Measurements from ENCODE around the gene FGD2.

The FGD2 gene

GRCh38 chr6:36998723-36999038 lies 6.8 kb upstream of the FGD2 start:
- DNase-seq = no peak

GRCh38 chr6:36999061-36999750 lies 6.2 kb upstream of the FGD2 start:
- no peak for DNase-seq

GRCh38 chr6:36999751-37000125 lies 5.7 kb upstream of the FGD2 start:
- no peak for DNase-seq

DNA sequence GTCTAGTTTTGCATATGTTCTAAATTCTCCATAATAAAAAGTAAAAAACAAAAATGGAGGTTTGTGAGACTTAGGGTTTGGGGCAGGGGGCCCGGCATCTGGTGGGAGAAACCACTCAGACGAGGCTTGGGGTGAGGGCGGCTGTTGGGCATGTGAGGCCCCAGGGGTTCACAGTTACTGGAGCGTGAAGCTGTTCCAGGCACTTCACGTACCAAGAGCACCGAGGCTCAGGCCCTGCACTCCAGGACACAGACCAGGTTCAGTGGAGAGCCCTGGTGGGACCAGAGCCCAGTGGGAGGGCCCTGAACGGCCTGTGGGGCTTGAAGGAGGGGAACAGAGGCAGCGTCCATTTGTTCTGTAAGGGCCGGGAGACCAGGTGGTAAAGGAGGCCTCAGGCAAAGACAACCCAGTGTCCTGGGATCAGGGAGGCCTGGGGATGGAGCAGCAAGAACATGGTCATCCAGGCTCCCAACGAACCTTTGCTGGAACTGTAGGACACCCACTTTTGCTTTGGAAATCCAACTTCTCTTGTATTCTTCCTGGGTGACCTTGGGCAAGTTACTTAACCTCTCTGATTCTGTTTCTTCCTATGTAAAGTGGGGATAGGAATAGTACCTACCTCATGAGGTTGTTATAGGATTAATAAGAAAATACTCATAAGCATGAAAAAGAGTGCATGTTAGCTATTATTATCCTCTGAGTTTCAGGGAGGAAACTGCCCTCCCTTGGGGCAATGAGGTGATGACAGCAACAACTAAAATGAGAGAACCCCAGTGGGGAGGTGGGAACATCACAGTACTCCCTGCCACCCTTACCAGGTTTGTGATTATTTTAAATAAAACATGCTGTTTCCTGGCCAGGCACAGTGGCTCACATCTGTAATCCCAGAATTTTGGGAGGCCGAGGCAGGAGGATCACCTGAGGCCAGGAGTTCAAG lies 1.1 kb upstream of the FGD2 start:
- no peak for DNase-seq

DNA sequence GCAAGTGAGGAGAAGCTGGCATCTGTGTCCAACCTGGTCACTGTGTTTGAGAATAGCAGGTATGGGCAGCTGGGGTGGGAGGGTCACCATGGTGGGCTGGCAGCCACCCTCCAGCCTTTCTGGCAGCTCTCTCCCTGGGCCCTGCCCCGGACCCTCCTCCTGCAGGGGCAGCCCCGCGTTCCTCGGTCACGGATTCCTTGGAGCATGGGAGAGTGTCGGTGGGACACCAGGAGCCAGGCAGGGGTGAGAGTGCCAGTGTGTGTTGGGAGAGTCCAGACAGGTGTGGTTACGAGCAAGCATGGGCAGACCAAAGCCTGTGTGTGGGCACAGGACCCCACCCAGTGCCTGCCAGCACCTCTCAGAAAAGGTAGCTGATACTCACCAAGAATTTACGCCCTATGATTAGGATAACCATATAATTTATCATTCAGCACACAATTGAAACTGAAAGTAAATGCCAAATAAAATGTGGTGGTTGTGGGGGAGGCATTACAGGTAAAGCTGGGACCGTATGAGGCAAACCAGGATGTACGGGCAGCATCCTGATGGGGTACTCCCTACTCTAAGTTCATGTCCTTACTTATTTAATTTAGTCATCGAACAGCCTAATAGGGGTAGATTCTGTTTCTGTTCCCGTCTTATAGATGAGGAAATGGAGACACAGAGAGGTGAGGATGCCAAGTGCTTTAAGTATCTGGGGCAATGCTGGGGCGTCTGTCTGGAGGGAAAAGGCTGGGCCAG lies 542 bp downstream of the FGD2 start:
- DNase-seq = no peak

DNA sequence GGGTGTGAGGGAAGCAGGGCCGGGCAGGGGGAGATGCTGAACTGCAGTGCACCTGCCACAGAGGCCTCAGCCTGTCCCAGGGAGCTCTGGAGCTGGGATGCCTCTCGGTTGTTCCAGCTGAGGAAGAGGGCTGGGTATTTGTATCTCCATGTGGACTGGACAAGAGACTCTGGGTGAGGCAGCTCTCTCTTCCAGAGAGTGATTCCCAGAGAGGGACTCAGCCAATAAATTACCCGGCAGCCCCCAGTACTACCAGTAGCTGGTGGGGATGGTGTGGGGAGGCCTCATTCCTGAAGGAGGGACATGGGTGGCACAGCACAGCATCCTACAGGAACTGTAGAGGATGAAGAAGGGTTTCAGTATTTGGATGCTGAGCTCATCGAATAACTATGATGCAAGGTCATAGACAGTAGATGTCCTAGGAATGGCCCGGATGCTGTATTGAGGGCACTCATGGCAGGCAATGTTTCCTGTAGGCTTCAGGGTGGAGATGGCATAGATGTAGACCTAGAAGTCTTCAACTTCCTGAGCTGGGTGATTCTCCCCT lies 1.4 kb downstream of the FGD2 start:
- no peak for DNase-seq

DNA sequence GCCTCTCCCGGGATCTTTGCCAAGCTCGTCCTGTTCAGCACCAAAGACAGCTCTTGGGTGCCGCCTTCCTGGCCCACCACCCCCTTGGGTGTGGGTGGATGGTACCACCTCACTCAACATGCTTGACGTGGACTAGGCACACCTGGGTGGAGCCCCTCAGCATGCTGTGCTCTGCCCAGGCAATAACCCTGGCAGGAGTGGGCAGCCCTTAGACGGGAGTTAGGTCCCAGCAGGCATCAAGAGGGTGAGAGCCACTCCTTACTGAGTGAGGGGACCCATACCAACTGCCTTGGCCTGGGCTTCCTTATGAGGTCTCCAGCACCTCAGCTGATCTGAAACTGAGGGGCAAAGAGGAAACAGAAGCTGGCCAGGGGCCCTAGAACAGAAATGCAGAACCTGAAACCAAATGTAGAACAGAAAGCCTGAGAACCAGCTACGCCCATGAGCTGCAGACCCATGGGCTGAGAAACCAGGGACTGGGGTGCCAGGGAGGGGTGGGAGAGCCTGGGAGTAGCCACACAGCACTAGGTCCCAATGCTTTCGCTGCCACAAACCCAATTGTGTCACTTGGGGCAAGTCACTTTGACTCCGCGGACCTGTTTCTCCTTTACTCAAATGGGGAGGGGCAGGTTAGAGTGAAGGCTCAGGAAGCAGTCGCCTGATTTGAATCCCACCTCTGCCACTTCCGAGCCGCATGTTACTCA lies 2.0 kb downstream of the FGD2 start:
- no peak for DNase-seq

GRCh38 chr6:37008484-37009465 lies 3.3 kb downstream of the FGD2 start:
- no peak for DNase-seq

GRCh38 chr6:37010402-37010892 lies 5.0 kb downstream of the FGD2 start:
- no peak for DNase-seq

DNA sequence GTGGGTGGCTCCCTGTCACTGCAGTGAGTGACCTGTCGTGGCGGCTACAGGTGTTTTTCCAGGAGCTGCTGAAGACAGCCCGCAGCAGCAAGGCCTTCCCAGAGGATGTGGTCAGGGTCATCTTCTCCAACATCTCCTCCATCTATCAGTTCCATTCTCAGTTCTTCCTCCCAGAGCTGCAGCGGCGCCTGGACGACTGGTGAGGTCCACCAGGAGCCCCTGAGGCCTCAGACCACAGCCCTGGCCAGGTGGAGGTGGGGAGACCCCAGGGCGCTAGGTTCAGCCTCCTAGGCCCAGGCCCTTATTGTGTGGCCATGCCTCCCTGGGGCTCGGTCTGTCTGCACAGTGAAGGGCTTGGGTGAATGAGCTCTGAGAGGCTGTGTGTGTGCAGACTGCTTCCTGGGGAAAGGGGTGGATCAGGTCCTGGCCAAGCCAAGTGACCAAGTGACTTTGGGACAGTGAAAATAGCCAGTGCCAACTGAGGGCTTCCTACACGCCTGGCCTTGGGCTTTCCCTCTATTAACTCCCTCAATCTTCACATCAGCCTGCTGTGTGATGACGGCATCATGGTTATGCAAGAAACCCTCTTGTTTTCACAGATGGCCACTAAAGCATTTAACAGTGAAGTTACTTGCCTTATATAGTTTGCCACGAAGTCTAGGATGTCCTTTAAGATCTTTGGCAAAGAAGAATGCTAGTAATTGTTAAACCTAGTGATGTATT lies 6.4 kb downstream of the FGD2 start:
- DNase-seq = no peak

- no peak for DNase-seq
Measured at GRCh38 chr6:37013516-37014491, 8.3 kb downstream of the FGD2 start.

DNA sequence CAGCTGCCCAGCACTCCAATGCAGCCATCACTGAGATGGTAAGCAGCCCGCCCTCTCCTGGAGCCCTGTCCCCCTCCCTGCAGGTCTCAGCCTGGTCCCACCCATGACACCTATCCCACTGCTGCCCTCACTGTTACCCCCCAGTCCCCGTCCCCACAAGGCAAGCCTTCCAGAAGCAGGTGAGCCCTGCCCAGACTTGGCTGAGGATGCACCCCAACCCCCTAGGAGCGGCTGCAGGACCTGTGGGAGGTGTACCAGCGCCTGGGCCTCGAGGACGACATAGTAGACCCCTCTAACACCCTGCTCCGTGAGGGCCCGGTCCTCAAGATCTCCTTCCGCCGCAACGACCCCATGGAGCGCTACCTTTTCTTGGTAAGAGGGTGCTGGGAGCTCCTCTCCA lies 9.2 kb downstream of the FGD2 start:
- no peak for DNase-seq

GRCh38 chr6:37015532-37015931 lies 10.1 kb downstream of the FGD2 start:
- no peak for DNase-seq

DNA sequence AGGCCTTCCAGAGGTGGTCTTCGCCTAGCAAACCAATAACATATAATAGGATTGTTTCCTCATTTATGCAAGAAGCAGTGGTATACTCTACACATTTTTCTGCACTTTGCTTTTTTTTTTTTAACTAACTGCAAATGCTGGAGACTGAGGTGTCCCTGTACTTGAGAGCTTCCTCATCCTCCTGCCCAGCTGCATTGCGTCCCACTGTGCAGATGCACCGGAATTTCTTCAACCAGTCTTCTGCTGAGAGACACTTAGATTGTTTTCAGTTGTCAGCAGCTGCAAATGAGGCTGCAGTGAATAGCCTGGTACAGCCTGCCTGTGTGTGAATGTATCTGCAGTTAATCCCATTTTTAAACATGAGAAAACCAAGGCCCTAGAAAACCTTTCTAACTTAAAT lies 11.5 kb downstream of the FGD2 start:
- no peak for DNase-seq

DNA sequence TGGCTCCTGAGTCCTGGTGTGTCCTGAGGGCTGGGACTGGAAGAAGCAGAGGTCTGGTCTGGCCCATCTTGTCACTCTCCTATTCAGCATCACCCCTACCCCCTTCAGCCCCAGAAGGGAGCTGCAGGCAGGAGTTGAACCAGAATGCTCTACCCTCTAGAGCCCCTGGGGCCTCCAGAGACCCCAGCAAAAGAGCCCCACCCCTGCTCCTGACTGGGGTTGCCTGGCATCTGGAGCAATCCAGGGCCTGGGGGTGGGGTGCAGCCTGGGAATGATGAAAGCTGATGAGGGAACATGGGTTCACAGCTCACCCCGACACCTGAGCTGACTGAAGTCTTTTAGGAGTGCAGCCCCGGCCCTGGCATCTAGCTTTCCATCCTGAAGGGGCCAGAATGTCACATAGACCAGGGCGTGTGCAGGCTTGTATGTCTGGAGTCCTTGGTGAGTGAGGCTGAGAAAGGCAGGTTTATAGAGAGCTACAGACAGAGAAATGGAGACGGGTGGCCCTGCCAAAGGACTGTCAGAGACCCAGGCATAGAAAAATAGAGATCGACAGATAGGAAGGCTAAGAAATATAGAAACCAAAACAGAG lies 12.2 kb downstream of the FGD2 start:
- no peak for DNase-seq

DNA sequence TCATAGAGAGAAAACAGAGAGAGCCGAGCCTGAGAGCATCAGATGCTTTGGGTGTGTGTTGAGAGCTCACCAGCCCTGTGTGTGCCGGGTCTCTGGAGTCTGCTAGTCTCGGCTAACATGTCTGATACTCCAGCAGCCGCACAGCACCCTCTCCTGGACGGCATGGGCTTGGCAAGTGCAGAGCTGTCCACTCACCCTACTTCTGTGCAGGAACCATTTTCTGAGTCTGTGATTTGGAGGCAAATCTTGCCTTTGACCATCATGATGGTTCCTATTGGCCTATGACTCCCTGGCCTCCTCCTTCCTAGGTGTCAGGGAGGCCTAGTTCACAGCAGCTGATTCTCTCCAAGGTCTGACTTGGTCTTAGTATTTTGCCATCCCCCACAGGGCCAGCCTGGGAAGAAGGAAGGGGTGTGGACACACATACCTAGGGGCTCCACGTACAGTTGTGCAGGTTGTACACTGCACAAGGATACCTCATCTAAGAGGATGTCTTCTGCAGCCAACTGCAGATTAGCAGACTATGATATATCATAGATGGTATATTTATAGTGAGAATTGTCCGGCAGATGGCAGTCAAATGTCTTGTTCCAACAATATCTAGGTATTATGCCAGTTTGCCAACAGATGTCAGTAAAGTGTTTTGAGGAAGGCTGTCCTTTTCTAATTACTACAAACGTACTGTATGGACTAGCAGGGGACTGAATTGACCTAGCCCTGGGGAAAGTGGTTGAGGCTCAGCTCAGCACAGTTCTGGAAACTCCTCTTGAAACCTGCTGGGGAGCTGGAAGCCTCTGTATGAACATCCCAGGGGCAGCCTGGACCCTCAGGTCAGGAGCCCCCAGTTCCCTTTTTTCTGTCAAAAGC lies 13.0 kb downstream of the FGD2 start:
- peak; percentile 72 to 93 (median 78) for DNase-seq

DNA sequence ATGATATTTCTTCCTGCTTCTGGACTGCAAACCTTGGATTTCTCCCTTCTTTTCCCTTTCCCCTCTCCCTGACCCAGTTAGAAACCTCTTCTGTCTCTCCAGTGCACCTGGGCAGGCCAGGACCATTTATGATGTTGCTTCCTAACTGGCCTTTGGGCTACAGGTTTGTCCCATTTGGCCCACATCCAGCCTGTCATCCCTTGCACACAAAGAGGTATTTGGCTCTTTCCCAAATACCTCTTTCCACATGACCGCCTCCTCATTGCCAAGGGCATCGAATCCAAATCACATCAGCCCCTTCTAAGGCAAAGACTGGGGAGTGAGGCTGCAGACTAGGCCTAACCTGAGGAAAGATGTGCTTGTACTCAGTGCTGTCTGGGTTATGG lies 13.6 kb downstream of the FGD2 start:
- DNase-seq = no peak

GRCh38 chr6:37020381-37020780 lies 14.9 kb downstream of the FGD2 start:
- no peak for DNase-seq
